HepG2 (cell line): ENCODE results near the gene SAMD4B. TPM values are rescaled to one million over a fixed set of nuclear protein-coding genes. Genes with fewer than 3 reads are reported as not detected.

Experiments
- EP300 ChIP-seq, 3 experiments: sonication (generic) in 1 of 3; formaldehyde crosslinking in 1 of 3; IDR thresholded peaks; 2 replicates each; pipeline versions ENCODE4 v1.5.1 to v1.6.1; 2011 to 2020; ENCODE audit warnings: low read depth in 2 of 3, low read length in 2 of 3, borderline replicate concordance in 1 of 3, improper control_type of control experiment in 1 of 3, mild to moderate bottlenecking in 1 of 3, missing genetic modification reagents in 1 of 3, moderate library complexity in 1 of 3
- ETV6 ChIP-seq: sonication (generic); formaldehyde crosslinking; conservative IDR thresholded peaks from 2 replicates; pipeline ENCODE4 v1.4.0; 2020; ENCODE audit warnings: missing genetic modification reagents
- FOSL2 ChIP-seq: sonication (generic); formaldehyde crosslinking; IDR thresholded peaks from 2 replicates; pipeline ENCODE4 v1.4.0; 2020; ENCODE audit warnings: missing genetic modification reagents
- FOXO1 ChIP-seq: sonication (generic); formaldehyde crosslinking; IDR thresholded peaks from 2 replicates; pipeline ENCODE4 v1.4.0; 2020; ENCODE audit warnings: missing genetic modification reagents
- GATA4 ChIP-seq: sonication (generic); IDR thresholded peaks from 2 replicates; pipeline ENCODE4 v1.6.1; 2016; ENCODE audit warnings: antibody characterized with exemption, low read depth, borderline replicate concordance
- KLF12 ChIP-seq: sonication (generic); formaldehyde crosslinking; IDR thresholded peaks from 2 replicates; pipeline ENCODE4 v1.4.0; 2020; ENCODE audit warnings: missing genetic modification reagents, borderline replicate concordance
- MAFG ChIP-seq: sonication (generic); formaldehyde crosslinking; IDR thresholded peaks from 2 replicates; pipeline ENCODE4 v1.5.1; 2020; ENCODE audit warnings: mild to moderate bottlenecking, missing genetic modification reagents
- NCOA1 ChIP-seq: sonication (generic); formaldehyde crosslinking; IDR thresholded peaks from 2 replicates; pipeline ENCODE4 v1.9.0; 2021; ENCODE audit warnings: missing genetic modification reagents
- NFKB2 ChIP-seq: sonication (generic); formaldehyde crosslinking; IDR thresholded peaks from 2 replicates; pipeline ENCODE4 v1.4.0; 2020; ENCODE audit warnings: missing genetic modification reagents, borderline replicate concordance
- NFKBIZ ChIP-seq: IDR thresholded peaks from 2 replicates; pipeline ENCODE4 v1.6.1; 2018; ENCODE audit warnings: missing genetic modification reagents, missing compliant biosample characterization
- POLR2A ChIP-seq, 2 experiments: IDR thresholded peaks; 2 replicates each; pipeline ENCODE4 v1.6.1; 2011; ENCODE audit warnings: low read depth in 2 of 2, low read length in 2 of 2, mild to moderate bottlenecking in 1 of 2, moderate library complexity in 1 of 2; ENCODE audit not compliant: insufficient read depth in 1 of 2
- RBFOX2 ChIP-seq: fragments of 200-400 bp; formaldehyde crosslinking; IDR thresholded peaks from 2 replicates; pipeline ENCODE4 v1.6.1; 2017; ENCODE audit warnings: low read depth, mild to moderate bottlenecking, low read length
- RXRA ChIP-seq: sonication (generic); formaldehyde crosslinking; IDR thresholded peaks from 2 replicates; pipeline ENCODE4 v1.5.1; 2020; ENCODE audit warnings: missing genetic modification reagents
- SIN3B ChIP-seq: fragments of 150-350 bp; IDR thresholded peaks from 2 replicates; pipeline ENCODE4 v1.6.1; 2014; ENCODE audit warnings: low read length
- TAF1 ChIP-seq: sonication (generic); formaldehyde crosslinking; IDR thresholded peaks from 2 replicates; pipeline ENCODE4 v1.4.0; 2020; ENCODE audit warnings: missing genetic modification reagents
- TGIF2 ChIP-seq: IDR thresholded peaks from 2 replicates; pipeline ENCODE4 v1.6.1; 2016; ENCODE audit warnings: control low read depth, missing compliant biosample characterization
- TOPORS ChIP-seq: sonication (generic); formaldehyde crosslinking; IDR thresholded peaks from 2 replicates; pipeline ENCODE4 v1.8.0; 2023; ENCODE audit warnings: mild to moderate bottlenecking, missing genetic modification reagents
- XRCC5 ChIP-seq: fragments of 200-400 bp; formaldehyde crosslinking; optimal IDR thresholded peaks from 2 replicates; pipeline ENCODE3; 2017; ENCODE audit warnings: mild to moderate bottlenecking, low read length
- ZFY ChIP-seq: sonication (generic); formaldehyde crosslinking; IDR thresholded peaks from 2 replicates; pipeline ENCODE4 v1.4.0; 2020; ENCODE audit warnings: missing genetic modification reagents
- ZNF12 ChIP-seq: sonication (generic); formaldehyde crosslinking; IDR thresholded peaks from 2 replicates; pipeline ENCODE4 v1.5.0; 2020; ENCODE audit warnings: missing genetic modification reagents
- ZNF563 ChIP-seq: sonication (generic); formaldehyde crosslinking; IDR thresholded peaks from 2 replicates; pipeline ENCODE4 v1.8.0; 2022; ENCODE audit warnings: mild to moderate bottlenecking, moderate library complexity, missing genetic modification reagents
- ZSCAN21 ChIP-seq: sonication (generic); formaldehyde crosslinking; IDR thresholded peaks from 2 replicates; pipeline ENCODE4 v1.8.0; 2022; ENCODE audit warnings: mild to moderate bottlenecking, missing genetic modification reagents, moderate library complexity, borderline replicate concordance
- ZZZ3 ChIP-seq: sonication (generic); formaldehyde crosslinking; IDR thresholded peaks from 2 replicates; pipeline ENCODE4 v1.4.0; 2020; ENCODE audit warnings: missing genetic modification reagents, mild to moderate bottlenecking, borderline replicate concordance
- polyA plus RNA-seq, 8 experiments: library from polyadenylated mRNA; depleted of rRNA in 3 of 8; stranded (reverse) in 7 of 8; unstranded in 1 of 8; fragments of >200 nt; fragmentation: Illumina TruSeq in 4 of 8; extraction: Trizol in 4 of 8; gene quantifications; 2 replicates each; pipeline versions ENCODE4 v1.2.1 to v1.2.3, GENCODE V29; 2011 to 2016; ENCODE audit warnings: low read depth in 4 of 8, missing spikeins in 1 of 8, mixed read lengths in 1 of 8; ENCODE audit not compliant: insufficient read depth in 1 of 8
- total RNA-seq, 5 experiments: library from RNA; depleted of rRNA; stranded (reverse); fragments of >200 nt; fragmentation: Illumina TruSeq; extraction: Trizol; gene quantifications; 2 replicates each; pipeline ENCODE4 v1.2.3, GENCODE V29; 2016; ENCODE audit warnings: low read depth in 1 of 5
- TF ChIP-seq, protein P1 (sequence below), 2 experiments: sonication (generic) in 1 of 2; formaldehyde crosslinking in 1 of 2; IDR thresholded peaks; 2 replicates each; pipeline versions ENCODE4 v1.5.1 to v1.6.1; 2011 to 2020; ENCODE audit warnings: borderline replicate concordance in 1 of 2, low read depth in 1 of 2, low read length in 1 of 2, mild to moderate bottlenecking in 1 of 2, missing genetic modification reagents in 1 of 2, moderate library complexity in 1 of 2
- TF ChIP-seq, protein P2 (sequence below): sonication (generic); formaldehyde crosslinking; IDR thresholded peaks from 2 replicates; pipeline ENCODE4 v1.8.0; 2023; ENCODE audit warnings: mild to moderate bottlenecking, missing genetic modification reagents
- TF ChIP-seq, protein P3 (sequence below): sonication (generic); formaldehyde crosslinking; conservative IDR thresholded peaks from 2 replicates; pipeline ENCODE4 v1.4.0; 2020; ENCODE audit warnings: missing genetic modification reagents

Gene SAMD4B
- total and polyA plus RNA-seq, 2 of the 13 experiments (the other 11 are each of a cell fraction or from before 2014, with no cell fraction given): 26.0 to 31.8 TPM

DNA sequence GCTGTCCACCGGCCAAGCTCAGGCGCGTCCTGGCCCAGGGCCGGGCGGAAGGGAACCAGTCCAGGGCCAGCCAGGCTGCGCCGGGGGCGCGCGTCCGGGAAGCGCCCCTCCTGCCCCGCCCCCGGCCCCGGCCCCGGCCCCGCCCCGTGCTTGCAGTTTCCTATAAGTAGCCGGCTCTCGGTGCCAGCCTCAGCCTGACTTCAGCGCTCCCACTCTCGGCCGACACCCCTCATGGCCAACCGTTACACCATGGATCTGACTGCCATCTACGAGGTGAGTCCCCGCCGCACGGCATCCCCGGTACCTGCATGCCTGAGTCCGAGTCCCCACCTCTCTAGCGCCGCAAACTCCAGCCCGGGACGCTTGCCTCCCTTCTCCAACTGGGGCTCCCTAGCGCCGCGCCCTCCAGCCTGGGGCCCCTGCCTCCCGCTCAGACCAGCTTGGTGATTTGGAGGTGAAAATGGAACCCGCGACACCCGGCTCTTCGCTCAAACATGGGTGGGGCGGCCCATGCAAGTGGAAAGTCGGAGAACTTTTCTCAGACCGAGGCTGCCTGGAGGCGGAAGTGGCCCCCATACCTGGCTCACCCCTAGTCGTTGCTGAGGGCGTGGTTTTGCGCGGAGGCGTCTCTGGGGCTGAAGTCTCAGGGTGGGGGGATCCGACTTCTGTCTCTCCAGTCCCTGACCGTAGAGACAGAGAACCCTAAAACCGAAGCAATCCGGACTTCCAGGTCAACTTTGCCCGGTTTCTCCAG is 64.6 kb downstream of the SAMD4B start, which contains the start of gene ZFP36 (continued):
- TF ChIP-seq, protein P1, sequence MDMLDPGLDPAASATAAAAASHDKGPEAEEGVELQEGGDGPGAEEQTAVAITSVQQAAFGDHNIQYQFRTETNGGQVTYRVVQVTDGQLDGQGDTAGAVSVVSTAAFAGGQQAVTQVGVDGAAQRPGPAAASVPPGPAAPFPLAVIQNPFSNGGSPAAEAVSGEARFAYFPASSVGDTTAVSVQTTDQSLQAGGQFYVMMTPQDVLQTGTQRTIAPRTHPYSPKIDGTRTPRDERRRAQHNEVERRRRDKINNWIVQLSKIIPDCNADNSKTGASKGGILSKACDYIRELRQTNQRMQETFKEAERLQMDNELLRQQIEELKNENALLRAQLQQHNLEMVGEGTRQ (IDR thresholded peaks at IDR 0.05; ENCODE audit: low read depth, low read length): no peak
- TF ChIP-seq, protein P1 (CRISPR knock-in tag; IDR thresholded peaks at IDR 0.05; ENCODE audit: borderline replicate concordance): no peak
- peak; percentile 51 for TF ChIP-seq FOXO1 (CRISPR knock-in tag)
- TF ChIP-seq GATA4: peak; percentile 90
- TF ChIP-seq ETV6 (CRISPR knock-in tag): no peak
- TF ChIP-seq RBFOX2: peak; percentile 90
- 0 out of 2 replicates have a peak, but pooled peaks have one; percentile 39 for TF ChIP-seq ZNF12 (CRISPR knock-in tag)
- TF ChIP-seq ZFY (CRISPR knock-in tag): peak; percentile 21; the same call in 1 of the 2 replicates
- TF ChIP-seq NFKBIZ (CRISPR knock-in tag): no peak
- TF ChIP-seq ZSCAN21 (CRISPR knock-in tag): no peak
- no peak for TF ChIP-seq EP300 (IDR thresholded peaks at IDR 0.05; ENCODE audit: low read depth in 2 of 2, low read length in 2 of 2)
- TF ChIP-seq EP300 (CRISPR knock-in tag; IDR thresholded peaks at IDR 0.05; ENCODE audit: borderline replicate concordance): no peak
- 0 out of 2 replicates have a peak, but pooled peaks have one; percentile 53 for TF ChIP-seq SIN3B
- TF ChIP-seq XRCC5: peak; percentile 41
- no peak for TF ChIP-seq ZZZ3 (CRISPR knock-in tag)
- peak; percentile 70; the same call in 1 of the 2 replicates for TF ChIP-seq TGIF2 (CRISPR knock-in tag)
- no peak for TF ChIP-seq FOSL2 (CRISPR knock-in tag)
- TF ChIP-seq TAF1: peak; percentile 48; the same call in 1 of the 2 replicates
- TF ChIP-seq, protein P2, sequence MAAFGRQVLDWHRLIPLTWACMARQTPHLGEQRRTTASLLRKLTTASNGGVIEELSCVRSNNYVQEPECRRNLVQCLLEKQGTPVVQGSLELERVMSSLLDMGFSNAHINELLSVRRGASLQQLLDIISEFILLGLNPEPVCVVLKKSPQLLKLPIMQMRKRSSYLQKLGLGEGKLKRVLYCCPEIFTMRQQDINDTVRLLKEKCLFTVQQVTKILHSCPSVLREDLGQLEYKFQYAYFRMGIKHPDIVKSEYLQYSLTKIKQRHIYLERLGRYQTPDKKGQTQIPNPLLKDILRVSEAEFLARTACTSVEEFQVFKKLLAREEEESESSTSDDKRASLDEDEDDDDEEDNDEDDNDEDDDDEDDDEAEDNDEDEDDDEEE (CRISPR knock-in tag): peak; percentile 80; the same call in 1 of the 2 replicates
- peak; percentile 96 to 99 for TF ChIP-seq POLR2A (IDR thresholded peaks at IDR 0.05; ENCODE audit: insufficient read depth in 1 of 2, low read depth in 2 of 2, low read length in 2 of 2)
- TF ChIP-seq NFKB2: peak; percentile 27; the same call in 1 of the 2 replicates
- peak; percentile 28; the same call in 1 of the 2 replicates for TF ChIP-seq KLF12 (CRISPR knock-in tag)
- no peak for TF ChIP-seq NCOA1 (CRISPR knock-in tag)
- TF ChIP-seq RXRA (CRISPR knock-in tag): 0 out of 2 replicates have a peak, but pooled peaks have one; percentile 25
- no peak for TF ChIP-seq MAFG (CRISPR knock-in tag)
- TF ChIP-seq ZNF563: peak; percentile 68; the same call in 1 of the 2 replicates
- no peak for TF ChIP-seq TOPORS (CRISPR knock-in tag)
- TF ChIP-seq, protein P3, sequence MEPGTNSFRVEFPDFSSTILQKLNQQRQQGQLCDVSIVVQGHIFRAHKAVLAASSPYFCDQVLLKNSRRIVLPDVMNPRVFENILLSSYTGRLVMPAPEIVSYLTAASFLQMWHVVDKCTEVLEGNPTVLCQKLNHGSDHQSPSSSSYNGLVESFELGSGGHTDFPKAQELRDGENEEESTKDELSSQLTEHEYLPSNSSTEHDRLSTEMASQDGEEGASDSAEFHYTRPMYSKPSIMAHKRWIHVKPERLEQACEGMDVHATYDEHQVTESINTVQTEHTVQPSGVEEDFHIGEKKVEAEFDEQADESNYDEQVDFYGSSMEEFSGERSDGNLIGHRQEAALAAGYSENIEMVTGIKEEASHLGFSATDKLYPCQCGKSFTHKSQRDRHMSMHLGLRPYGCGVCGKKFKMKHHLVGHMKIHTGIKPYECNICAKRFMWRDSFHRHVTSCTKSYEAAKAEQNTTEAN (CRISPR knock-in tag): 0 out of 2 replicates have a peak, but pooled peaks have one; percentile 28
